ENCODE measurements around the gene BHLHE23.

- TF ChIP-seq CTCF (conservative IDR thresholded peaks at IDR 0.05), result no peak
- no peak for TF ChIP-seq EZH2 (IDR thresholded peaks at IDR 0.05; ENCODE audit: low read depth)
Measured at GRCh38 chr20:63045401-63045800, 38.6 kb upstream of the BHLHE23 start.

Data from PC-9 (cell line).